Activated T-cell treated with anti-CD3 and anti-CD28 coated beads for 4 hours (primary cell): ENCODE measurements around the gene PDZD2.
"Not testable (repeated sequence)": the region's sequence is repeated elsewhere in the genome, so short reads cannot be mapped to it uniquely, and the experiment has no call there.

Source experiments
- DNase-seq: peaks from one replicate; pipeline ENCODE4 v3.0.0-alpha.2; 2020

Gene PDZD2

GRCh38 chr5:31692561-31693221 is 53.8 kb downstream of the PDZD2 start:
- DNase-seq: no peak

GRCh38 chr5:31698673-31699072 is 59.7 kb downstream of the PDZD2 start:
- DNase-seq: no peak

GRCh38 chr5:31701642-31702299 is 62.8 kb downstream of the PDZD2 start:
- no peak for DNase-seq

DNA sequence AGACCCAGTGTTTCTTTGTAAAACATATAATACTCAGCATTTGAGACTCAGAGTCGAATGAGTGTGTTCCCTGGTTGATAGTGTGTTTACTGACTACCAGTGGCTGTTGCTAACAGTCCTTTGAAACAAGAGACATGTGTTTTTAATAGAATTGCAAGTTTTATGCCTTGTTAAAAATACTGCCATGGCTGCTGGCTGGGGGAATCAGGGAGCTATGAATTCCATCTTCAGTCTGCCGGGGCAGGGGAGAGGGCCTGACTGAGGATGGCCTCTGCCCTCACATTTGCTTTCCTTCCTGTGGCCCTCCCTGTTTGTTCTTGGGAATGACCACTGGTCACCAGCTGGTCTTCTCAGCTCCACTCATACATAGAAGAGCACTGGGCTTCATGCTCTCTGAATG is 63.8 kb downstream of the PDZD2 start:
- no peak for DNase-seq

DNA sequence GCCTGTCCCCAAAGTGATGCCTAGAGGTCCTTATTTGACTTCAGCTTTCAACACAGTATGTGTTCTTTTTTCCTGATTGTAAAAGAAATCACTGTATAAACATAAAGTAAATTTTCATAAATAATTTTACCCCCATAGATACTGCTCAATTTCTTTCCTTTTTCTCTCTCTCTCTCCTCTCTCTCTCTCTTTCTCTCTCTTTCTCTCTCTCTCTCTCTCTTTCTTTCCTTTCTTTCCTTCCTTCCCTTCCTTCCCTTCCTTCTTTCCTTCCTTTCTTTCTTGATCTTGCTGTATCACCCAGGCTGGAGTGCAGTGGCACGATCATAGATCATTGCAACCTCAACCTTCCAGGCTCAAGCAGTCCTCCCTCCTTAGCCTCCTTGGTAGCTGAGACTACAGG is 64.8 kb downstream of the PDZD2 start:
- no peak for DNase-seq

DNA sequence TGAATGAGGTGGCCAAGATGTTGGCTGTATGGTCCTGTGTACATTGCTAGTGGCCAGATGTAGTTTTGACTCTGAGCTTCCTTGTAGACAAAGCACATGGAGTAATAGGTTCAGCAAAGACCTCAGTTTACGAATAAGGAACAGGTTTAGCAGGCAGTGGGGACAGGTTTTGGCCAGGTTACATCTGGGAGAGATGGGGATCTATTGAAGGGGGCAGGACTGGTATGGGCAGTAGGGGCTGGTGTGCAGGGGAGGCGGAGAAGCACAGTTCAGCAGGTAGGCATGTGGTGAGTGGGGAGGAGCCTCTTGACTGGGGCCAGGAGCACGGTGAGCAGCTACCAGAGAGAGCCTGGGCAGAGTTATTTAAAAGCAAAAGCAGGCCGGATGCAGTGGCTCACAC is 67.3 kb downstream of the PDZD2 start:
- DNase-seq: no peak

DNA sequence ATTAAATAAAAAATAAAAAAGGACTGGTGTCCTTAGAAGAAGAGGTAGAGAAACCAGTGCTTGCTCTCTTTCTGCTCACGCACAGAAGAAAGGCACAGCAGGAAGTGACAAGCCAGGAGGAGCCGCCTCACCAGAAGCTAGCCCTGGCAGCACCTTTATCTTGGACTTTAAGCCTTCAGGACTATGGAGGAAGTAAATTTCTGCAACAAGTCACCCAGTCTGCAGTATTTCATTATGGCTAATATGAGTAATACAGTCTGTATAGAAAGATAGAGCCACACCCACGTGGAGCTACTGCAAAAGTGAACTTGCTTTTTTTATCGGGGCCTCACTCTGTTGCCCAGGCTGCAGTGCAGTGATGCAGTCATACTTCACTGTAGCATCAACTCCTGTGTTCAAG is 68.4 kb downstream of the PDZD2 start:
- no peak for DNase-seq

- no peak for DNase-seq
These were observed 69.2 kb downstream of the PDZD2 start for GRCh38 chr5:31708089-31708488.

GRCh38 chr5:31711363-31711762 is 72.4 kb downstream of the PDZD2 start:
- no peak for DNase-seq

GRCh38 chr5:31711935-31712592 is 73.1 kb downstream of the PDZD2 start:
- DNase-seq: no peak

- DNase-seq: no peak
These were observed 78.6 kb downstream of the PDZD2 start for GRCh38 chr5:31717561-31717960.

GRCh38 chr5:31720004-31720403 is 81.1 kb downstream of the PDZD2 start:
- DNase-seq: no peak

- no peak for DNase-seq
These were observed 81.9 kb downstream of the PDZD2 start for GRCh38 chr5:31720811-31721345.

- DNase-seq: no peak
These were observed 83.2 kb downstream of the PDZD2 start for GRCh38 chr5:31722111-31722510.

GRCh38 chr5:31725996-31726395 is 87.1 kb downstream of the PDZD2 start:
- no peak for DNase-seq

GRCh38 chr5:31726952-31727351 is 88.0 kb downstream of the PDZD2 start:
- DNase-seq: no peak

DNA sequence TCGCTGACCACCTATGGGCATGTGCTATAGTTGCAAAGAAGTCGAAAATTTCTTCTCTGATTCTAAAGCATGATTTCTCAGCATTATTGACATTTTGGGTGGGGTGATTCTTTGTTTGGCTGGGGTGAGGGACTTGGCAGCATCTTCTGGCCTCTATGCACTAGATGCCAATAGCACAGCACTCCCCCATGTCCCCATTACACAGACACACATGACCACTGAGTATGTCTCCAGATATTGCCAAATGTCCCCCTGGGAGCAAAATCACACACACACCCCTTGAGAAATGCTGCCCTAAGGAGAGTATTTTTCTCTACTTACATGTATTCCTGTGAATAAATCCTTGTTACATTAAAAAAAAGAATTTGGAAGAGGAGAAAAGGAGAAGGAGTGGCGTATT is 89.1 kb downstream of the PDZD2 start:
- DNase-seq: no peak

DNA sequence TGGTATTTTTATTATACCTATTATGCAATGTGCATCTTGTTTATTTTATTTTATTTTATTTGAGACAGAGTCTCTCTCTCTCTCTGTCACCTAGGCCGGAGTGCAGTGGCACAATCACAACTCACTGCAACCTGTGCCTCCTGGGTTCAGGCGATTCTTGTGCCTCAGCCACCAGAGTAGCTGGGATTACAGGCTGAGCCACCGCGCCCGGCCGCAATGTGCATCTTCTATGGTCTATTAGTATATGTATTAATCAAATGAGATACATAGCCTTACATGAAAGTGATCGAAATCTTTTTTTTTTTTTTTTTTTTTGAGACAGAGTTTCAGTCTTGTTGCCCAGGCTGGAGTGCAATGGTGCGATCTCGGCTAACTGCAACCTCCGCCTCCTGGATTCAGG is 89.9 kb downstream of the PDZD2 start:
- not testable (repeated sequence) for DNase-seq

- DNase-seq: no peak
These were observed 91.2 kb downstream of the PDZD2 start for GRCh38 chr5:31730139-31730538.

DNA sequence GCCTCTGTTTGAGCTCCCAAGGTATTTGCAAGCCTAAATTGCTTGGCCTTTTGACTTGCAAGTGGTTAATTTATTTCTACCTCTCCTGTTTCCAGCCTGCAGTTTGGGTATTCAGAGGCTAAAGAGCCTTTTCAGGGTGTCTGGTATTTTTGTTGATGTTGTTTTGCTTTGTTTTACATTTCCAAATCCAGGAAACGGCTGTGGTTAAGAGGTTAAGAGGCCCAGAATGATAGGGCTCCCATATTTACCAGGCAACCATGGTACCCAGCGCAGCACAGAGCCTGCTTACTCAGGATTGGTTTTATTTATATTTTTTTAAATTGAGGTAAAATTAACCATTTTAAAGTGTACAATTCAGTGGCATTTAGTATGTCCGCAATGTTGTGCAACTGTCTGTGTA is 92.1 kb downstream of the PDZD2 start:
- DNase-seq: no peak

- no peak for DNase-seq
These were observed 92.9 kb downstream of the PDZD2 start for GRCh38 chr5:31731710-31732301.

- DNase-seq: not testable (repeated sequence)
These were observed 93.9 kb downstream of the PDZD2 start for GRCh38 chr5:31732821-31733220.

- no peak for DNase-seq
These were observed 94.4 kb downstream of the PDZD2 start for GRCh38 chr5:31733371-31733770.

- DNase-seq: no peak
These were observed 97.2 kb downstream of the PDZD2 start for GRCh38 chr5:31736127-31736526.
